H1 (cell line): ENCODE data around the gene CDH12.
"Not testable (repeated sequence)": the region's sequence is repeated elsewhere in the genome, so short reads cannot be mapped to it uniquely, and the experiment has no call there.

Experiments used
- BRCA1 ChIP-seq: IDR thresholded peaks from 2 replicates; pipeline ENCODE4 v1.6.1; 2012; ENCODE audit warnings: low read depth, low read length, improper control_type of control experiment
- CREB1 ChIP-seq: IDR thresholded peaks from 2 replicates; pipeline ENCODE4 v1.6.1; 2012; ENCODE audit warnings: inconsistent platforms
- EZH2 ChIP-seq: fragments of 200-600 bp; sonication (generic); IDR thresholded peaks from 2 replicates; pipeline ENCODE4 v1.7.1; 2012; ENCODE audit warnings: low read depth, mild to moderate bottlenecking, moderate library complexity, low read length, inconsistent platforms; ENCODE audit not compliant: severe bottlenecking
- KDM5A ChIP-seq: fragments of 200-600 bp; IDR thresholded peaks from 2 replicates; pipeline ENCODE4 v1.7.1; 2012; ENCODE audit warnings: mild to moderate bottlenecking, low read length, inconsistent platforms, mixed read lengths
- NRF1 ChIP-seq: IDR thresholded peaks from 2 replicates; pipeline ENCODE4 v1.6.1; 2011; ENCODE audit warnings: mild to moderate bottlenecking, low read depth, low read length, improper control_type of control experiment
- POLR2AphosphoS5 ChIP-seq: IDR thresholded peaks from 2 replicates; pipeline ENCODE4 v1.6.1; 2011; ENCODE audit warnings: low read depth, low read length
- RAD21 ChIP-seq, 2 experiments: IDR thresholded peaks in 1 of 2; conservative IDR thresholded peaks in 1 of 2; 2 replicates each; pipeline ENCODE4 v1.6.1; 2011; ENCODE audit warnings: low read depth in 2 of 2, low read length in 2 of 2, improper control_type of control experiment in 1 of 2, inconsistent platforms in 1 of 2, mild to moderate bottlenecking in 1 of 2, moderate library complexity in 1 of 2
- SP1 ChIP-seq: IDR thresholded peaks from 2 replicates; pipeline ENCODE4 v1.6.1; 2011; ENCODE audit warnings: low read depth, low read length
- TEAD4 ChIP-seq: IDR thresholded peaks from 2 replicates; pipeline ENCODE4 v1.6.1; 2012; ENCODE audit warnings: low read depth, low read length, inconsistent platforms, mixed read lengths
- TF ChIP-seq, protein P1 (sequence below), 3 experiments: IDR thresholded peaks; 1 replicate in 2 of 3; 2 replicates in 1 of 3; pipeline versions ENCODE4 v1.5.1 to v1.6.1; 2011; ENCODE audit warnings: low read length in 3 of 3, mild to moderate bottlenecking in 3 of 3, inconsistent platforms in 2 of 3, low read depth in 1 of 3, moderate library complexity in 1 of 3; ENCODE audit not compliant: insufficient read depth in 1 of 3; ENCODE audit errors: control extremely low read depth in 1 of 3

DNA sequence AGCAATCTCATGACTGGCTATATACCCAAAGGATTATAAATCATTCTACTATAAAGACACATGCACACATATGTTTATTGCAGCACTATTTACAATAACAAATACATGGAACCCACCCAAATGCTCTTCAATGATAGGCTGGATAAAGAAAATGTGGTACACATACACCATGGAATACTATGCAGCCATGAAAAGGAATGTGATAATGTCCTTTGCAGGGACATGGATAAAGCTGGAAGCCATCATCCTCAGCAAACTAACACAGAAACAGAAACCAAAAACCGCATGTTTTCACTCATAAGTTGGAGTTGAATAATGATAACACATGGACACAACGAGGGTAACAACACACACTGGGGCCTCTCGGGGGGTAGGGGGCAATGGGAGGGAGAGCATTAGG lies 520.2 kb downstream of the CDH12 start:
- TF ChIP-seq, protein P1, sequence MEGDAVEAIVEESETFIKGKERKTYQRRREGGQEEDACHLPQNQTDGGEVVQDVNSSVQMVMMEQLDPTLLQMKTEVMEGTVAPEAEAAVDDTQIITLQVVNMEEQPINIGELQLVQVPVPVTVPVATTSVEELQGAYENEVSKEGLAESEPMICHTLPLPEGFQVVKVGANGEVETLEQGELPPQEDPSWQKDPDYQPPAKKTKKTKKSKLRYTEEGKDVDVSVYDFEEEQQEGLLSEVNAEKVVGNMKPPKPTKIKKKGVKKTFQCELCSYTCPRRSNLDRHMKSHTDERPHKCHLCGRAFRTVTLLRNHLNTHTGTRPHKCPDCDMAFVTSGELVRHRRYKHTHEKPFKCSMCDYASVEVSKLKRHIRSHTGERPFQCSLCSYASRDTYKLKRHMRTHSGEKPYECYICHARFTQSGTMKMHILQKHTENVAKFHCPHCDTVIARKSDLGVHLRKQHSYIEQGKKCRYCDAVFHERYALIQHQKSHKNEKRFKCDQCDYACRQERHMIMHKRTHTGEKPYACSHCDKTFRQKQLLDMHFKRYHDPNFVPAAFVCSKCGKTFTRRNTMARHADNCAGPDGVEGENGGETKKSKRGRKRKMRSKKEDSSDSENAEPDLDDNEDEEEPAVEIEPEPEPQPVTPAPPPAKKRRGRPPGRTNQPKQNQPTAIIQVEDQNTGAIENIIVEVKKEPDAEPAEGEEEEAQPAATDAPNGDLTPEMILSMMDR (IDR thresholded peaks at IDR 0.05; ENCODE audit: control extremely low read depth in 1 of 3, insufficient read depth in 1 of 3, low read depth in 1 of 3, low read length in 3 of 3) = not testable (repeated sequence)
- not testable (repeated sequence) for TF ChIP-seq TEAD4; EZH2; SP1; KDM5A; POLR2AphosphoS5; RAD21 (IDR thresholded peaks at IDR 0.05 in 1 of 2, conservative IDR thresholded peaks at IDR 0.05 in 1 of 2; ENCODE audit: low read depth in 2 of 2, low read length in 2 of 2); NRF1; CREB1; BRCA1
